Measurements from ENCODE around the gene SQSTM1. TPM values are rescaled to one million over a fixed set of nuclear protein-coding genes. Genes with fewer than 3 reads are reported as not detected.

SQSTM1 gene
- total RNA-seq, 3 donors from 2014 or later, result 302 to 348 (median 321) TPM

- Histone ChIP-seq H3K36me3 (ENCODE audit: low read depth) (no peaks in the 10 kb centered on the region), H3K4me1 (ENCODE audit: low read depth) (no peaks in the 10 kb centered on the region), H3K9me3 (peaks cover 3% of the 10 kb centered on the region), H3K4me3 (no peak overlapping the region)
- DNase-seq (no peak), ATAC-seq (no peak)
- no peak for TF ChIP-seq CTCF (IDR thresholded peaks at IDR 0.05)
- intact Hi-C loops (cut with DNase I, micrococcal nuclease), result no loop called here
Observed at GRCh38 chr5:179840321-179840720, 19.6 kb downstream of the SQSTM1 start.

DNA sequence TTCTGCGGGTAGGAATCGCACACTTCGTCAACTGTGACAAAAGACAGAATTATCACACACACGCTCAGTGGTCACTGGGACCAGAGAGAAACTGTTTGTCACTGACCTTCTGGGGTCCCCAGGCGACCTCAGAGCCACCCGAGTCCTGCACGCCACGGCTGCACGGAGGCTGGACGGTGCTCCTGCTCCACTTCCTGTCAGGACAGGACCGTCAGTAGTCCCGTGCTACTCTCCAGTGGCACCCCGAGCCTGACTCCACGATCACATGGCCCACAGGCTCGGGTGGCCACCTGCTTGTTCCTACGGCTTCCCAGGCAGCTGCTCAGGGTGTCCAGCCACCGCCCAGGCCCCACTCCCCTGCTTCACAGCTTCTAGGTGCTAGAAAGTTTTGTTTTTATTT, 20.1 kb downstream of the SQSTM1 start:
- intact Hi-C loops (cut with DNase I, micrococcal nuclease), result no loop called here
- H3K9me3 ChIP-seq, result peaks cover 3% of the 10 kb centered on the region
- DNase-seq, result no peak
- ATAC-seq, result no peak
- no peaks in the 10 kb centered on the region for H3K36me3 ChIP-seq (ENCODE audit: low read depth)
- no peak for TF ChIP-seq CTCF (IDR thresholded peaks at IDR 0.05)
- no peaks in the 10 kb centered on the region for H3K4me1 ChIP-seq (ENCODE audit: low read depth)
- no peak overlapping the region for H3K4me3 ChIP-seq

- peaks cover 3% of the 10 kb centered on the region for H3K9me3 ChIP-seq
- H3K4me3 ChIP-seq, result no peak overlapping the region
- intact Hi-C loops (cut with DNase I, micrococcal nuclease), result no loop called here
- TF ChIP-seq CTCF (IDR thresholded peaks at IDR 0.05), result no peak
- DNase-seq (no peak), ATAC-seq (no peak)
- no peaks in the 10 kb centered on the region for H3K36me3 ChIP-seq (ENCODE audit: low read depth)
- no peaks in the 10 kb centered on the region for H3K4me1 ChIP-seq (ENCODE audit: low read depth)
Observed at GRCh38 chr5:179841621-179842020, 20.9 kb downstream of the SQSTM1 start.

GRCh38 chr5:179852993-179853547, 32.4 kb downstream of the SQSTM1 start:
- H3K9me3 ChIP-seq, result no peaks in the 10 kb centered on the region
- H3K4me1 ChIP-seq (ENCODE audit: low read depth), result no peaks in the 10 kb centered on the region
- peaks cover 7% of the 10 kb centered on the region for H3K36me3 ChIP-seq (ENCODE audit: low read depth)
- no peak overlapping the region for H3K4me3 ChIP-seq
- TF ChIP-seq CTCF (IDR thresholded peaks at IDR 0.05), result no peak
- intact Hi-C loops (cut with DNase I, micrococcal nuclease), result no loop called here
- peak; percentile 58 for ATAC-seq
- DNase-seq, result no peak

DNA sequence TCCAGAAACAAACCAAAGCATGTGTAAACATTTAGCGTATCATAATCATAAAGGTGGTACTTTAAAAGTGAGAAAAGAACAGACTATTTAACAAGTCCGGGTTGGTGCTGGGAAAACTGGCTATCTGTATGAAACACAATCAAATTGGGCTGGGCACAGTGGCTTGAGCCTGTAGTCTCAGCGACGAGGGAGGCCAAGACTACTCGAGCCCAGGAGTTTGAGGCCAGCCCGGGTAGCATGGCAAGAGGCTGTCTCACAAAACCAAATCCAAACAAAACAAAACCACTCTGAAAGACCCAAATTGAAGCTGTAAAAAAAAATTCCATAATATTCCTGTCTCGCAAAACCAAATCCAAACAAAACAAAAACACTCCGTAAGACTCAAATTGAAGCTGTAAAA, 33.7 kb downstream of the SQSTM1 start:
- TF ChIP-seq CTCF (IDR thresholded peaks at IDR 0.05), result no peak
- Histone ChIP-seq H3K4me3 (no peak overlapping the region), H3K4me1 (ENCODE audit: low read depth) (no peaks in the 10 kb centered on the region), H3K36me3 (ENCODE audit: low read depth) (peaks cover 7% of the 10 kb centered on the region), H3K9me3 (no peaks in the 10 kb centered on the region)
- no peak for ATAC-seq
- no peak for DNase-seq
- intact Hi-C loops (cut with DNase I, micrococcal nuclease), result no loop called here

DNA sequence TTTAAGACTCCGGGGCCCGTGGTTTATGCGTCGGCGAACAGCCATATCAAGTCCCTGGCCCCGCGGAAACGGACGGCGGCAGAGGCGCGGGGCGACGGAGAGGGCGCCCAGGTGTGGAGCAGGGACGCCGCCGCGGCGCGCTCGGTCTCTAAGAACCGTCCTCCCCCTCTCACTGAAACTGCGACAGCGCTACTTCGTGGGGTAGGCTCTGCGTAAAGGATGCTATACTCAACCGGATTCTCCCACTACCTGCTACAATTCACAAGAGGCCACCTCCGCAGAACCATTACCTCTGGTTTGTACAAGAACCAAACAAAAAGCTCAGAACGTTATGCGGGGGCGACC, 37.5 kb downstream of the SQSTM1 start:
- ATAC-seq (peak; percentile 75), DNase-seq (peak in 2 of 3 donors; percentile 57 to 68)
- Histone ChIP-seq H3K4me3 (peak overlapping the region; percentile 78), H3K9me3 (no peaks in the 10 kb centered on the region), H3K36me3 (ENCODE audit: low read depth) (peaks cover under 1% of the 10 kb centered on the region), H3K4me1 (ENCODE audit: low read depth) (no peaks in the 10 kb centered on the region)
- intact Hi-C loops (cut with DNase I, micrococcal nuclease), result no loop called here
- no peak for TF ChIP-seq CTCF (IDR thresholded peaks at IDR 0.05)

Measured in mucosa of descending colon (tissue), 3 donors.